Neural crest cell (in vitro differentiated cells): ENCODE data around the gene TPRA1. TPM values are rescaled to one million over a fixed set of nuclear protein-coding genes. Genes with fewer than 3 reads are reported as not detected.

Source experiments
- DNase-seq: peaks from one replicate; pipeline ENCODE4 v3.0.0; 2021; ENCODE audit warnings: low read depth, mixed read lengths, low spot score
- H3K27ac Mint-ChIP-seq: one replicate; pipeline ENCODE4 v1.8.0; 2021; ENCODE audit warnings: mild to moderate bottlenecking, mixed read lengths; ENCODE audit not compliant: unreplicated experiment
- H3K27me3 Mint-ChIP-seq: 2 replicates; pipeline ENCODE4 v1.8.0; 2021; ENCODE audit warnings: low read depth, mild to moderate bottlenecking, mixed read lengths
- H3K36me3 Mint-ChIP-seq: 2 replicates; pipeline ENCODE4 v1.8.0; 2021; ENCODE audit warnings: low read depth, mild to moderate bottlenecking, mixed read lengths
- H3K4me1 Mint-ChIP-seq: 2 replicates; pipeline ENCODE4 v1.8.0; 2021; ENCODE audit warnings: mixed read lengths
- H3K4me3 Mint-ChIP-seq: one replicate; pipeline ENCODE4 v1.8.0; 2021; ENCODE audit warnings: mild to moderate bottlenecking, mixed read lengths
- H3K9me3 Mint-ChIP-seq: 2 replicates; pipeline ENCODE4 v1.8.0; 2021; ENCODE audit warnings: mixed read lengths
- microRNA-seq: library from miRNA; unstranded; fragments of <30 nt; microRNA quantifications from one replicate; pipeline ENCODE4, GENCODE V29; 2020
- total RNA-seq: library from RNA; stranded (reverse); gene quantifications from 2 replicates; pipeline ENCODE4 v1.2.1, GENCODE V29; 2021
- TF ChIP-seq, protein P1 (sequence below): fragments of 200-600 bp; sonication (generic); conservative IDR thresholded peaks from 2 replicates; pipeline ENCODE4 v1.5.0; 2021; ENCODE audit warnings: antibody characterized with exemption, mild to moderate bottlenecking

Gene TPRA1
- total RNA-seq, 1 donor from 2014 or later = 27.2 TPM

GRCh38 chr3:127524296-127524896 lies 66.1 kb downstream of the TPRA1 start:
- TF ChIP-seq, protein P1, sequence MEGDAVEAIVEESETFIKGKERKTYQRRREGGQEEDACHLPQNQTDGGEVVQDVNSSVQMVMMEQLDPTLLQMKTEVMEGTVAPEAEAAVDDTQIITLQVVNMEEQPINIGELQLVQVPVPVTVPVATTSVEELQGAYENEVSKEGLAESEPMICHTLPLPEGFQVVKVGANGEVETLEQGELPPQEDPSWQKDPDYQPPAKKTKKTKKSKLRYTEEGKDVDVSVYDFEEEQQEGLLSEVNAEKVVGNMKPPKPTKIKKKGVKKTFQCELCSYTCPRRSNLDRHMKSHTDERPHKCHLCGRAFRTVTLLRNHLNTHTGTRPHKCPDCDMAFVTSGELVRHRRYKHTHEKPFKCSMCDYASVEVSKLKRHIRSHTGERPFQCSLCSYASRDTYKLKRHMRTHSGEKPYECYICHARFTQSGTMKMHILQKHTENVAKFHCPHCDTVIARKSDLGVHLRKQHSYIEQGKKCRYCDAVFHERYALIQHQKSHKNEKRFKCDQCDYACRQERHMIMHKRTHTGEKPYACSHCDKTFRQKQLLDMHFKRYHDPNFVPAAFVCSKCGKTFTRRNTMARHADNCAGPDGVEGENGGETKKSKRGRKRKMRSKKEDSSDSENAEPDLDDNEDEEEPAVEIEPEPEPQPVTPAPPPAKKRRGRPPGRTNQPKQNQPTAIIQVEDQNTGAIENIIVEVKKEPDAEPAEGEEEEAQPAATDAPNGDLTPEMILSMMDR = no peak
- Mint-ChIP-seq H3K4me3 (peak overlapping the region; percentile 52), H3K27me3 (peaks cover 18% of the 10 kb centered on the region), H3K4me1 (peaks cover 24% of the 10 kb centered on the region), H3K9me3 (peaks cover 6% of the 10 kb centered on the region), H3K36me3 (peaks cover 5% of the 10 kb centered on the region), H3K27ac (no peak overlapping the region)
- peak; percentile 48 for DNase-seq

Small RNAs within 50 kb of the gene (microRNA-seq; reads per million reads assigned to microRNA genes)
- not detected for gene MIR6825
- 2.4 reads per million for gene MIR7976

Other genes with a start within 250 kb of the TPRA1 start
- 223 and 228 TPM in 2 replicates for gene MCM2, start 7.7 kb upstream of the TPRA1 start, total RNA-seq
- 70.8 and 74.0 TPM in 2 replicates for gene PODXL2, start 38.5 kb upstream of the TPRA1 start, total RNA-seq
- gene ABTB1, start 82.2 kb upstream of the TPRA1 start, total RNA-seq = 6.8 and 7.2 TPM in 2 replicates
- 11.3 and 13.3 TPM in 2 replicates for gene MGLL, start 231.8 kb upstream of the TPRA1 start, total RNA-seq